Measurements from ENCODE around the gene LONRF3.

Gene LONRF3

DNA sequence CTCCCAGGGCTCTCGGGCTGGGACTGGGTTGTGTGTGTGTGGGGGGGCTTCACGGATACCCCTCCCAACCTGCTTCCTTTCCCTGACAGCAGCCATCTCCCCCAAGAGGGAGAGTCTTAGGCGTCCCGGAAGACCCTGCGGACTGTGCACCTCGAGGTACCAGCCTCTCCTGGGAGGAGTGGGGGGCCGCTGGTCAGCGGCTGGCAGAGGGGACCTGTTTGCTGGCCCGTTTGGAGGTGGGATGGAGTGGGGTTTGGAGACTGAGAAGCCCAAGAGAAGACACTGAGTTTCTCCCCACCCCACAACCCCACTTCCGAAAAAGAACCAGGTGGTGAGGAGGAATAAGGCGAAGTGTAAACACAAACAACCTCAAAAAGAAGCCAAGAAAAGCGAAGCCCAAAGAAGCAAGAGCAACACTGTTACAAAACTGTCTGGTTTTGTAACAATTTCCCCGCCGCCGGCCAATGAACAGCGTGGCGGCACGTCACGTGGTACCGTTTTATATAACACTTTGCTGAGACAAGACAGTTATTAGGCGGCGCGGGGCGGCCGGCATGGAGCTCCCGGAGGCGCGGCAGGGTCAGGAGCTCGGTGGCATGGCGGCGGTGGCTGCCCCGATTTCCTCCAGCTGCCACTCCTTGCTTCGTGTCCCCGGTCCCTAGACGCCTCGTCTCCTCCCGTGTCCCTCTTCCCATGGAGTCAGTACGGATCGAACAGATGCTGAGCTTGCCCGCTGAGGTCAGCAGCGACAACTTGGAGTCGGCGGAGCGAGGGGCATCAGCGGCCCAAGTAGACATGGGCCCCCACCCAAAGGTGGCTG, at the start of gene LONRF3:
Gene LONRF3 (plus strand): TSS at position 531 of the 820 bp plus-strand sequence. CDS start 163 bp downstream, at position 694.
- DNase-seq (ENCODE audit: low read depth in 2 of 3, low spot score in 2 of 3) = no peak

GRCh38 chrX:118928151-118928550, 46.3 kb upstream of the LONRF3 start:
- DNase-seq (ENCODE audit: low read depth in 2 of 3, low spot score in 2 of 3) = no peak

DNA sequence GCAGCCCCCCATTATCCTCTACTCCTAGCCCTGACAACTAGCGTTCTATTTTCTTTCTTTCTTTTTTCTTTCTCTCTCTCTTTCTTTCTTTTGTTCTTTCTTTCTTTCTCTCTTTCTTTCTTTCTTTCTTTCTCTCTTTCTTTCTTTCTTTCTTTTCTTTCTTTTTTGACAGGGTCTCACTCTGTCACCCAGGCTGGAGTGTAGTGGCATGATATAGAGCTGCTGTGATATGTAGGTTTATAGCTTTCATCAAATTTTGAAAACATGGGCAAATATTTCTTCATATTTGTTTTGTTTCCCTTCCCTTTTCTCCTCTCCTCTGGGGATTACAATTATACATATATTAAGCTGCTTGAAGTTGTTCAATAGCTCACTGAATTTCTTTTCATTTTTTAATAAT, 39.1 kb upstream of the LONRF3 start:
- no peak for DNase-seq (ENCODE audit: low read depth in 2 of 3, low spot score in 2 of 3)

- no peak for DNase-seq (ENCODE audit: low read depth in 2 of 3, low spot score in 2 of 3)
These were observed 33.3 kb upstream of the LONRF3 start for GRCh38 chrX:118941147-118941546.

GRCh38 chrX:118943102-118943501, 31.3 kb upstream of the LONRF3 start:
- no peak for DNase-seq (ENCODE audit: low read depth in 2 of 3, low spot score in 2 of 3)

- DNase-seq (ENCODE audit: low read depth in 2 of 3, low spot score in 2 of 3) = no peak
These were observed 28.5 kb upstream of the LONRF3 start for GRCh38 chrX:118945921-118946320.

DNA sequence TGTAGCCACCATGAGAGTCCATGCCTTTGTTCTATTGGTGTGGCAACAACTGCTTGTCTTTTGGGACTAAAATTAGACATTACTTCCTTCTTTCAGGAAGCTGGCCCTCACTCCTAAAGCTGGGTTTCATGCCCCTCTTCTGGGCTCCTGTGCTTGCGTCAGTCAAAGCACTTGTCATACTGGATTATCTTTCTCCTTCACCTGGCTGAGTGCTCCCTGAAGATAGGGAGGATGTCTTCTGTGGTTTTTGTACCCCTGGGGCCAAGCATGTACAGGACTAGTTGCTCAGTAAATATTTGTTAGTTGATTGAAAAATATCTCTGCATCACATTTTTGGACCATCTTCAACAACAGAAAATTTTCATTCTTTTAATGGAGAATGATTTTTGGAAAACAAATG, 26.1 kb upstream of the LONRF3 start:
- DNase-seq (ENCODE audit: low read depth in 2 of 3, low spot score in 2 of 3) = no peak

- DNase-seq (ENCODE audit: low read depth in 2 of 3, low spot score in 2 of 3) = no peak
These were observed 12.4 kb upstream of the LONRF3 start for GRCh38 chrX:118961866-118962560.

DNA sequence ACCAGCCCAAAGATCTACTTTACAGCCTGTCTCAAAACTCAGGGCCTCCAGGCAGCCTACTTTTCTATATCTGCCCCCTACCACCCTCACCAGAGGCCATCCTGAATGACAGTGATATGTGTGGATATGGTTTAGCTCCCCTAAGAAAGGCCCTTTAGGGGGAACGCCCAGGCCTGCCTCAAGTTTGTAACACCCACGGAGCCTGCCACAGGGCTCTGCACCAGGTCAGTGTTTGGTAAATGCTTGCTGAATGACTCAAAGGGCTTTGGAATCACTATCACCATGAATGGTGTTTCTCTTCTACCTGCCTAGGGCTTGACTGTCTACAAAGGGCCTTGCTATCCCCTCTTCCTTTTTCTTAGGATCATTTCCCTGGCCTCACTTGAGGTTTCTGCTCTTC, 11.3 kb upstream of the LONRF3 start:
- DNase-seq (ENCODE audit: low read depth in 2 of 3, low spot score in 2 of 3) = no peak

DNA sequence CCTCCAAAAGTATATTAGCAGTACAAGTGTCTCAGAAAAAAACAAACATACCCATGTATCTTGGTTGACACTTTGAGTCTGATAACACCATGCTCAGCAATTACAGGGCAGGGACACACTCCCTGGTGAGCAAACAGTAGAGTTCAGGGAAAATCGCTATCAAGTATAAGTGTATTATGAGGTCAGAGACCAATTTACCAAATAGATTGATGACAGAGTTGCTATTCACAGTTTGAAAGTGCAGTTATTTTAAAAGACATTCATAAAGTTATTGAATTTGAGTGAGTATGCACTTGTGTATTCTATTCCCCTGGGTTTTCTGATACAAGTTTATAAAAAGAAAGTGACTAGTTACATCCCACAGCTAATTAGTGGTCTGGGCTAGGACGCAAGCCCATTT, 10.2 kb upstream of the LONRF3 start:
- DNase-seq (ENCODE audit: low read depth in 2 of 3, low spot score in 2 of 3) = no peak

DNA sequence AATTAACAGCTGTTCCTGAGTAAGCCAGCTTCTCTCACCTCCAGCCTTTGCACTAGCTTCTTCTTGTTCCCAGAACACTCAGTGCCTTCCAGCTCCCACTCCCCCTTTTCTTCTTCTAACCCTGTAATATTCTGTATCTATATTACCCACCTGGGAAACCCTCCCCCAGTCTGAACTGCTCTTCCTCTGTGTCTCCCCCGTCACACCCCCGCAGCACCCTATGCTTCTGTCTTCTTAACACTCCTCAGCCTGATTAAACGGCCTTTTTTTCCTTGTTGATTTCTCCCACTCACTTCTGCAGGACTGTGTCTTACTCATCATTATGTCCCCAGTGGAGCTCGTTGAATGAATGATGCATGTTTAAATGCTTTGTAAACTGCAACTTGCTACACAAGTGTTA, 9.0 kb upstream of the LONRF3 start:
- DNase-seq (ENCODE audit: low read depth in 2 of 3, low spot score in 2 of 3) = no peak

DNA sequence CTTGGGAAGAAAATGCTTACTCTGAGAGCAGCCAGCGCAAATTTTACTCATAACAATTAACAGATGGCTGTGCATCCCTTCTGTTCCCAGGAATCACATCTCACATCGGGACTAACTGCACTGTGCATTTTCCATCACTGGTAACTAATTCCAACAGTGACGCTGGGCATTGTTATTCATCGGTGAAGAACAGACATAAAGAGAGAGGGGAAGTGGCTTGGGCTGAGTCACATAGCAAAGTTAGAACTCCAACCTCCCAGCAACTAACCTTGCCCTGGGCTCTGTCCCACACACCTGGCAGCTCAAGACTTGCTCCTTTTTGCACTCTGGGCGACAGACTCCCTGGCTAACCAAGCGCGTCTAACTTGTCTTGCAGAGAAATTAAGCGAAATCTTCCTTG, 6.4 kb upstream of the LONRF3 start:
- no peak for DNase-seq (ENCODE audit: low read depth in 2 of 3, low spot score in 2 of 3)

DNA sequence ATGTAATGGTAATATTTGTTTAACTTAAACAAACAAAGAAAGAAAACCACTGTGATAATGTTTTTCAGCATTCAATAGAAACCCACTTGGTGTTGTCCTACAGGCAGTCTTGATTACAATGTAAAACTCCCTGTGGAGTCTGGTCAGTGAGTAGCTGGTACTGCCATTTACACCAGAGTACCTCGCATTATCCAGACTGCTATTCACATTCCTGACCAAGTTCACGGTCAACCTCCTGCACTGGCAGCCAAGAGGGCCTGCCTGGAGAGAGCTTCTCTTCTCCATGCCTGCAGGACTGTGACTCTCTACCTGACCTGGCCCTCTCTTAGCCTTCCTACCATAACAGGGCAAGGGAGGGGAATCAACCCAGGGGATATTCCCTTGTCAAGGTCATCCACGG, 2.9 kb upstream of the LONRF3 start:
- DNase-seq (ENCODE audit: low read depth in 2 of 3, low spot score in 2 of 3) = no peak

- DNase-seq (ENCODE audit: low read depth in 2 of 3, low spot score in 2 of 3) = no peak
These were observed 880 bp upstream of the LONRF3 start for GRCh38 chrX:118973389-118974087.

GRCh38 chrX:118974908-118975671, 672 bp downstream of the LONRF3 start:
- DNase-seq (ENCODE audit: low read depth in 2 of 3, low spot score in 2 of 3) = peak in 1 of 3 experiments; percentile 15

DNA sequence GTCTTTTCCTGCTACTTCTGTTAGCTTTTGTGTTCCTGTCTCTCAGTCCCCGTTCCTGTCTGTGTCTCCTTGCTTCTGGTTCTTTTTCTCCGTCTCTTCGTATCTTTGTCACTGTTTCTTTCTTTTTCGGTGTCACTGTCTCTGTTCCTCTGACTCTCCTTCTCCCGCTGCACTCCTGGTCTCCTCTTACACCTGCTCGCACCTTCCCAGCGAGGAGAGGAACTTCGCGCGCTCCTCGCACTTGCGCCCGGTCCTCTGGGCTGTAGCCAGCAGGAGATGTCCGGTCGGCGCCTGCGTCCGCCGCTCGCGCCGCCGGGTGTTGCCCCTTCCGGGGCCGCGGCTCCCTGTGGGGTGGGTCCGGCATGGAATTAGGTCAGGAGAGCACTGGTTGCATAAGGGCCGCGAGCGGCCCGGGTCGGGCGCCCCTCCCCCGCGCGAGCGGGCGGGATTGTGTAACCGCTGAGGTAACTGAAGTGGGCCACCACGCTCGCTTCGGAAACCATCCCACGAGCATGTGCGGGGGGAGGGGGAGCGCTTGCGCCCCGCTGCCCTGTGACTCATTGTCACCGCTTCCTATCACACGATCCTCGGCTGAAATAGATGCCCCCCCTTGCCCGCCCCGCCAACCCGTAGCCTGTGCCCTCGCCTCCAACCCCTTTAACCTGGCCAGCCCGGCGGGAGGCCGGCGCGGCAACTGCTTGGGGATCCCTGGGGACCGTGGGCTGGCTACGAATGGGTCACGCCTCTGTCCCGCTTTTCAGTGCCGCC, 1.6 kb downstream of the LONRF3 start:
- peak; percentile 10 to 41 (median 23) for DNase-seq (ENCODE audit: low read depth in 2 of 3, low spot score in 2 of 3)

DNA sequence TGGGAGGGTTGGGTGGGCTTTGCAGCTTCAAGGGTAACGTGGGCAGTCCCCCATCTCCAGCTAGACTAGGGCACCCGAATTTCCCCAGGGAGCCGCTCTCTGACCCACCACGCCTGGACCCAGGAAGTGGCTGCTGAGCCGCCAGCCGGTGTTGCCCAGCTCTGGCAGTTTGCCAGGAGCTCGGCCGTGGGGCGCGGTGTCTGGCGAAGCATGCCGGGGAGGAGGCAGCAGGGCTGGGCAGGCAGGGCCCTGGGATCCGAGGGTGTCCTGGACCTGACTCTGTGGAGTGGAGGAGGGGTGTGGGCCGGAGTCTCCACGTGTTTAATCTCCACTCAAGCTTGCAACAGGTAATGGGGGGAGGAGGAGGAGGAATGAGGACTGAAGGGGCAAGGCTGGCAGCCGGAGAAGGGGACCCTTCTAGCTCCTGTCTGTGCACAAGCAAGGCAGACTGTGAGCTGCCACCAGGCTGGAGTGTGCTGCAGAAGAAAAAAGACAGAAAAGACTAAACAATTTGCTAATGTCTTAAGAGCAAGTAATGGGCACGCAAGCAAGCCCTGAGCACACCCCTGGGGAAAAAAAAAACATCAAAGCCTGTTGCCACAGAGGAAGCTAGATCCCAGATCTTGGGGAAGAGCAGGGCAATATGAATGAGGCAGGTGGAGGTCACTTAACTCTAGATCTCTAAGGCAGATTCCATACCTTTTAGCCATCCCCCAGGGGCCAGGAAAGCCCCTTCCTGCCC, 2.4 kb downstream of the LONRF3 start:
- DNase-seq (ENCODE audit: low read depth in 2 of 3, low spot score in 2 of 3) = no peak

DNA sequence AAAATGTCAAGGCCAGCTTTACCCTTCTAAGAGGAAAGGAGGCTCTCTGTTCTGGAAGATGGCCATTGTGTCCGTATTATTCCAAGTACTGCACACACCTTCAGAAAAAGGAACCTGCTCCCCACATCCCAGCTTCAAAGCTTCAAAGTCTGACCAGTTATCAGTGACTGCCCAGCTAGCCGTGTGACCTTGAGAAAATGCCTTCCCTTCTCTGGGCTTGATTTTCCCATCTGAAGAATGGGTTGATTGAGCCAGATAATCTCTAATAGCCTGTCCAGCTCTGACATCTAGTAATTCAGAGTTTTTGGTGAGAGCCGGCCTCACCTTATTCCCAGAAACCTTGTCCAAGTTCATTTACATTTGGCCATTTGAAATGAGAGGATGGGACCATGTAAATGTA, 3.0 kb downstream of the LONRF3 start:
- no peak for DNase-seq (ENCODE audit: low read depth in 2 of 3, low spot score in 2 of 3)

DNA sequence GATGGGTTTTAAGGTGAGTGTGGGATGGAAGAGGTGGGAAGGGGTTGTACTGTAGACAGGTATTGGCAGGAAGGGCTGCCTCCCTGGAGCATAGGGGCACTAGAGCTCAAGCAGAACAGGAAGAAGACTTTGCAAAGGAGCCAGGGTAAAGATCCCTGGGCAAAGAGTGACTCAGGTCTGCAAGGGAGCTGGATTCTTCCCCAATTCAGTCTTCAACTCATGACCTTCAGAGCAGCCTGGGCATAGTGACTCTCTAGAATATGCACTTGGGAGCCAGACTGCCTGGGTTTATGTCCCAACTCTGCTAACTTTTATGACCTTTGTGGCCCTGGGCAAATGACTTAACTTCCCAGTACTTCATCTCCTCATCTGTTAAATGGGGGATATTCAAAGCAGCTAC, 4.0 kb downstream of the LONRF3 start:
- no peak for DNase-seq (ENCODE audit: low read depth in 2 of 3, low spot score in 2 of 3)

DNA sequence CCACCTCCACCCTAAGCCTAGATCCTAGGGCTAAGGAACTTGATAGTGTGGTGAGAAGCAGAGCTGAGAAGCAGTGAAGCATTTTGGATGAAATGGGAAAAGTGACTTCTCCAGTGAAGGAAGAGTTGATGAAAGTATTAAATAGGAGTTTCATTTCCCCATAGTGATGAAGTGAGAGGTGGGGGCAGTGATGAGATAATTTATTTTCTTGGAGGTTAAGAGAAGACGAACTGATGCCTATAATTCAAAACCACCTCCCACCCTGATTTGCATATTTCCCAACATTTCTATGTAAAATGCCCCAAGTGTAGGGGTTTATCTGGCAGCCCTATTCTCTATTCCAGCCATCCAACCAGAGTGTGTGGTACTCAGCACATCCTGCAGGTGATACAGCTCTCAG, 6.3 kb downstream of the LONRF3 start:
- DNase-seq (ENCODE audit: low read depth in 2 of 3, low spot score in 2 of 3) = no peak
